H1 (cell line): ENCODE results near the gene AP1M2. TPM values are rescaled to one million over a fixed set of nuclear protein-coding genes. Genes with fewer than 3 reads are reported as not detected.

ENCODE experiments used
- ASH2L ChIP-seq: fragments of 200-600, 300-600 bp; sonication (generic); IDR thresholded peaks from one replicate; pipeline ENCODE4 v1.7.1; 2017; ENCODE audit warnings: low read length
- CBX8 ChIP-seq: fragments of 300-800, 300-1000 bp; sonication (generic); IDR thresholded peaks from 2 replicates; pipeline ENCODE4 v1.7.1; 2016; ENCODE audit warnings: low read depth, low read length, borderline replicate concordance
- CHD1 ChIP-seq: IDR thresholded peaks from 2 replicates; pipeline ENCODE4 v1.6.1; 2012; ENCODE audit warnings: low read depth, low read length, improper control_type of control experiment
- HDAC6 ChIP-seq: IDR thresholded peaks from one replicate; pipeline ENCODE4 v1.7.1; 2012; ENCODE audit warnings: low read depth, mild to moderate bottlenecking, inconsistent platforms, low read length, moderate library complexity
- MAX ChIP-seq: IDR thresholded peaks from 2 replicates; pipeline ENCODE4 v1.6.1; 2012; ENCODE audit warnings: inconsistent platforms
- POLR2A ChIP-seq, 2 experiments: IDR thresholded peaks; 1 replicate in 1 of 2; 2 replicates in 1 of 2; pipeline ENCODE4 v1.6.1; 2011; ENCODE audit warnings: low read depth in 2 of 2, low read length in 2 of 2, mild to moderate bottlenecking in 2 of 2; ENCODE audit errors: control extremely low read depth in 1 of 2
- POLR2AphosphoS5 ChIP-seq: IDR thresholded peaks from 2 replicates; pipeline ENCODE4 v1.6.1; 2011; ENCODE audit warnings: low read depth, low read length
- SIN3A ChIP-seq, 2 experiments: IDR thresholded peaks in 1 of 2; conservative IDR thresholded peaks in 1 of 2; 2 replicates each; pipeline ENCODE4 v1.6.1; 2011 to 2012; ENCODE audit warnings: low read length in 2 of 2, improper control_type of control experiment in 1 of 2, low read depth in 1 of 2, mild to moderate bottlenecking in 1 of 2
- SUZ12 ChIP-seq: fragments of 200-600 bp; sonication (generic); IDR thresholded peaks from 2 replicates; pipeline ENCODE4 v1.6.1; 2012; ENCODE audit warnings: mild to moderate bottlenecking, inconsistent platforms, low read length, moderate library complexity, mixed read lengths
- polyA plus RNA-seq, 7 experiments: library from polyadenylated mRNA; depleted of rRNA in 3 of 7; stranded (reverse) in 5 of 7; unstranded in 2 of 7; fragments of >200 nt in 5 of 7; fragments of 200-250 nt in 2 of 7; gene quantifications; 1 replicate in 5 of 7; 2 replicates in 1 of 7; 4 replicates in 1 of 7; pipeline versions ENCODE4 v1.2.1 to v1.2.3, GENCODE V29; 2011 to 2013; ENCODE audit warnings: missing spikeins in 2 of 7, mixed read lengths in 2 of 7
- total RNA-seq: library from RNA; stranded (reverse); fragmentation: NEBNext Ultra II Directional; extraction: Animal tissue kit (Norgen Biotek cat#: 25700); gene quantifications from 2 replicates; pipeline ENCODE4 v1.2.1, GENCODE V29; 2021
- TF ChIP-seq, protein P1 (sequence below): fragments of 300-600 bp; sonication (generic); IDR thresholded peaks from 2 replicates; pipeline ENCODE4 v1.7.1; 2012; ENCODE audit warnings: low read length, moderate library complexity, mild to moderate bottlenecking, inconsistent platforms; ENCODE audit not compliant: insufficient replicate concordance
- TF ChIP-seq, protein P2 (sequence below): IDR thresholded peaks from 2 replicates; pipeline ENCODE4 v1.6.1; 2011; ENCODE audit warnings: low read length, improper control_type of control experiment

The AP1M2 gene
- total and polyA plus RNA-seq, 2 of the 8 experiments (the other 6 are each of a cell fraction or from before 2014, with no cell fraction given): 140 to 161 TPM

DNA sequence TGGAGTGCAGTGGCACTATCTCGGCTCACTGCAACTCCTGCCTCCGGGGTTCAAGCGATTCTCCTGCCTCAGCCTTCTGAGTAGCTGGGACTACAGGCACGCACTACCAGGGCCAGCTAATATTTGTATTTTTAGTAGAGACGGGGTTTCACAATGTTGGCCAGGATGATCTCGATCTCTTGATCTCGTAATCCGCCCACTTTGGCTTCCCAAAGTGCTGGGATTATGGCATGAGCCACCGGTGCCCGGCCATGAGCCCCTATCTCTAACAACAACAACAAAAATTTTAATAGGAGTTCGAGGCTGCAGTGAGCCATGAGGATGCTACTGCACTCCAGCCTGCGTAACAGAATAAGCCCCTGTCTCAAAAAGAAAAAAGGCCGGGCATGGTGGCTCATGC, 5.0 kb downstream of the AP1M2 start (continued):
- TF ChIP-seq, protein P1, sequence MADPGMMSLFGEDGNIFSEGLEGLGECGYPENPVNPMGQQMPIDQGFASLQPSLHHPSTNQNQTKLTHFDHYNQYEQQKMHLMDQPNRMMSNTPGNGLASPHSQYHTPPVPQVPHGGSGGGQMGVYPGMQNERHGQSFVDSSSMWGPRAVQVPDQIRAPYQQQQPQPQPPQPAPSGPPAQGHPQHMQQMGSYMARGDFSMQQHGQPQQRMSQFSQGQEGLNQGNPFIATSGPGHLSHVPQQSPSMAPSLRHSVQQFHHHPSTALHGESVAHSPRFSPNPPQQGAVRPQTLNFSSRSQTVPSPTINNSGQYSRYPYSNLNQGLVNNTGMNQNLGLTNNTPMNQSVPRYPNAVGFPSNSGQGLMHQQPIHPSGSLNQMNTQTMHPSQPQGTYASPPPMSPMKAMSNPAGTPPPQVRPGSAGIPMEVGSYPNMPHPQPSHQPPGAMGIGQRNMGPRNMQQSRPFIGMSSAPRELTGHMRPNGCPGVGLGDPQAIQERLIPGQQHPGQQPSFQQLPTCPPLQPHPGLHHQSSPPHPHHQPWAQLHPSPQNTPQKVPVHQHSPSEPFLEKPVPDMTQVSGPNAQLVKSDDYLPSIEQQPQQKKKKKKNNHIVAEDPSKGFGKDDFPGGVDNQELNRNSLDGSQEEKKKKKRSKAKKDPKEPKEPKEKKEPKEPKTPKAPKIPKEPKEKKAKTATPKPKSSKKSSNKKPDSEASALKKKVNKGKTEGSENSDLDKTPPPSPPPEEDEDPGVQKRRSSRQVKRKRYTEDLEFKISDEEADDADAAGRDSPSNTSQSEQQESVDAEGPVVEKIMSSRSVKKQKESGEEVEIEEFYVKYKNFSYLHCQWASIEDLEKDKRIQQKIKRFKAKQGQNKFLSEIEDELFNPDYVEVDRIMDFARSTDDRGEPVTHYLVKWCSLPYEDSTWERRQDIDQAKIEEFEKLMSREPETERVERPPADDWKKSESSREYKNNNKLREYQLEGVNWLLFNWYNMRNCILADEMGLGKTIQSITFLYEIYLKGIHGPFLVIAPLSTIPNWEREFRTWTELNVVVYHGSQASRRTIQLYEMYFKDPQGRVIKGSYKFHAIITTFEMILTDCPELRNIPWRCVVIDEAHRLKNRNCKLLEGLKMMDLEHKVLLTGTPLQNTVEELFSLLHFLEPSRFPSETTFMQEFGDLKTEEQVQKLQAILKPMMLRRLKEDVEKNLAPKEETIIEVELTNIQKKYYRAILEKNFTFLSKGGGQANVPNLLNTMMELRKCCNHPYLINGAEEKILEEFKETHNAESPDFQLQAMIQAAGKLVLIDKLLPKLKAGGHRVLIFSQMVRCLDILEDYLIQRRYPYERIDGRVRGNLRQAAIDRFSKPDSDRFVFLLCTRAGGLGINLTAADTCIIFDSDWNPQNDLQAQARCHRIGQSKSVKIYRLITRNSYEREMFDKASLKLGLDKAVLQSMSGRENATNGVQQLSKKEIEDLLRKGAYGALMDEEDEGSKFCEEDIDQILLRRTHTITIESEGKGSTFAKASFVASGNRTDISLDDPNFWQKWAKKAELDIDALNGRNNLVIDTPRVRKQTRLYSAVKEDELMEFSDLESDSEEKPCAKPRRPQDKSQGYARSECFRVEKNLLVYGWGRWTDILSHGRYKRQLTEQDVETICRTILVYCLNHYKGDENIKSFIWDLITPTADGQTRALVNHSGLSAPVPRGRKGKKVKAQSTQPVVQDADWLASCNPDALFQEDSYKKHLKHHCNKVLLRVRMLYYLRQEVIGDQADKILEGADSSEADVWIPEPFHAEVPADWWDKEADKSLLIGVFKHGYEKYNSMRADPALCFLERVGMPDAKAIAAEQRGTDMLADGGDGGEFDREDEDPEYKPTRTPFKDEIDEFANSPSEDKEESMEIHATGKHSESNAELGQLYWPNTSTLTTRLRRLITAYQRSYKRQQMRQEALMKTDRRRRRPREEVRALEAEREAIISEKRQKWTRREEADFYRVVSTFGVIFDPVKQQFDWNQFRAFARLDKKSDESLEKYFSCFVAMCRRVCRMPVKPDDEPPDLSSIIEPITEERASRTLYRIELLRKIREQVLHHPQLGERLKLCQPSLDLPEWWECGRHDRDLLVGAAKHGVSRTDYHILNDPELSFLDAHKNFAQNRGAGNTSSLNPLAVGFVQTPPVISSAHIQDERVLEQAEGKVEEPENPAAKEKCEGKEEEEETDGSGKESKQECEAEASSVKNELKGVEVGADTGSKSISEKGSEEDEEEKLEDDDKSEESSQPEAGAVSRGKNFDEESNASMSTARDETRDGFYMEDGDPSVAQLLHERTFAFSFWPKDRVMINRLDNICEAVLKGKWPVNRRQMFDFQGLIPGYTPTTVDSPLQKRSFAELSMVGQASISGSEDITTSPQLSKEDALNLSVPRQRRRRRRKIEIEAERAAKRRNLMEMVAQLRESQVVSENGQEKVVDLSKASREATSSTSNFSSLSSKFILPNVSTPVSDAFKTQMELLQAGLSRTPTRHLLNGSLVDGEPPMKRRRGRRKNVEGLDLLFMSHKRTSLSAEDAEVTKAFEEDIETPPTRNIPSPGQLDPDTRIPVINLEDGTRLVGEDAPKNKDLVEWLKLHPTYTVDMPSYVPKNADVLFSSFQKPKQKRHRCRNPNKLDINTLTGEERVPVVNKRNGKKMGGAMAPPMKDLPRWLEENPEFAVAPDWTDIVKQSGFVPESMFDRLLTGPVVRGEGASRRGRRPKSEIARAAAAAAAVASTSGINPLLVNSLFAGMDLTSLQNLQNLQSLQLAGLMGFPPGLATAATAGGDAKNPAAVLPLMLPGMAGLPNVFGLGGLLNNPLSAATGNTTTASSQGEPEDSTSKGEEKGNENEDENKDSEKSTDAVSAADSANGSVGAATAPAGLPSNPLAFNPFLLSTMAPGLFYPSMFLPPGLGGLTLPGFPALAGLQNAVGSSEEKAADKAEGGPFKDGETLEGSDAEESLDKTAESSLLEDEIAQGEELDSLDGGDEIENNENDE: no peak
- TF ChIP-seq, protein P2, sequence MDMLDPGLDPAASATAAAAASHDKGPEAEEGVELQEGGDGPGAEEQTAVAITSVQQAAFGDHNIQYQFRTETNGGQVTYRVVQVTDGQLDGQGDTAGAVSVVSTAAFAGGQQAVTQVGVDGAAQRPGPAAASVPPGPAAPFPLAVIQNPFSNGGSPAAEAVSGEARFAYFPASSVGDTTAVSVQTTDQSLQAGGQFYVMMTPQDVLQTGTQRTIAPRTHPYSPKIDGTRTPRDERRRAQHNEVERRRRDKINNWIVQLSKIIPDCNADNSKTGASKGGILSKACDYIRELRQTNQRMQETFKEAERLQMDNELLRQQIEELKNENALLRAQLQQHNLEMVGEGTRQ: no peak
- TF ChIP-seq MAX: no peak
- no peak for TF ChIP-seq ASH2L
- no peak for TF ChIP-seq POLR2AphosphoS5
- TF ChIP-seq SUZ12: no peak
- no peak for TF ChIP-seq SIN3A (conservative IDR thresholded peaks at IDR 0.05 in 1 of 2, IDR thresholded peaks at IDR 0.05 in 1 of 2; ENCODE audit: low read depth in 1 of 2, low read length in 2 of 2)
- no peak for TF ChIP-seq CBX8
- TF ChIP-seq HDAC6: no peak
- no peak for TF ChIP-seq CHD1
- TF ChIP-seq POLR2A (IDR thresholded peaks at IDR 0.05; ENCODE audit: control extremely low read depth in 1 of 2, low read depth in 2 of 2, low read length in 2 of 2): no peak
